GM12891 (cell line): ENCODE data around the gene POLR1A.

Source experiments
- POLR2A ChIP-seq: IDR thresholded peaks from 2 replicates; pipeline ENCODE4 v1.6.1; 2011; ENCODE audit warnings: low read depth, low read length, control low read depth
- POLR2AphosphoS5 ChIP-seq: IDR thresholded peaks from 2 replicates; pipeline ENCODE4 v1.6.1; 2011; ENCODE audit warnings: low read depth, low read length, control low read depth
- TAF1 ChIP-seq: IDR thresholded peaks from 2 replicates; pipeline ENCODE4 v1.6.1; 2011; ENCODE audit warnings: low read depth, low read length, control low read depth

DNA sequence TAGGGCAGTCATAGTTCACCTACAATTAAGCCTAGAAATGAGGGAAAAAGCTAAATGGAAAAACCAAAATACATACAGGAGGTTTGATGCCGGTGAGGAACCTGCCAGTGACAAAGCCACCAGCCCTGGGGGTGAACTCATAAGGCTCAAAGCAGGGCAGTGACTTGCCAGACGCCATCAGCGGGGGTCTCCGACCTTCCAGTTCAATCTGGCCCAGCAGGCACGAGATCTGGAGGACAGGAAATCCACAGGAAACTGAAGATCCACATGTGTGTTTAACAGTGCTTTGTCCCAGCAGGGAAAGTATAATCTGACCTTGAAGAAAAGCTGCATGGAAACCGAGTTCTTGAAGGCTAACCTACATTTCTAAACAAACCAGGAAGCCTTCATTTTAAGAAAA lies 60.1 kb downstream of the POLR1A start:
- TF ChIP-seq POLR2AphosphoS5, result no peak
- no peak for TF ChIP-seq POLR2A
- no peak for TF ChIP-seq TAF1
